Common myeloid progenitor, CD34-positive (primary cell): ENCODE measurements around the gene RPL38.

ENCODE experiments used
- CTCF ChIA-PET: fragments of 350-600 bp; sonication (Branson Sonifier 250); formaldehyde crosslinking; loops from one replicate; lab custom pipeline; 2021; ENCODE audit warnings: antibody characterized with exemption; lab: Charles Lee
- POLR2A ChIA-PET: fragments of 350-600 bp; sonication (Branson Sonifier 250); formaldehyde crosslinking; loops from one replicate; lab custom pipeline; 2021; ENCODE audit warnings: antibody characterized with exemption; lab: Charles Lee
- DNase-seq, 3 donors: peaks; one replicate each; pipeline versions ENCODE4 v3.0.0 to v3.0.0-alpha.2; 2013
- H3K27ac ChIP-seq, 2 experiments: 1 replicate in 1 of 2; 2 replicates in 1 of 2; pipeline ENCODE4 v1.7.0; 2013; ENCODE audit warnings: inconsistent platforms in 2 of 2, low read length in 2 of 2, mild to moderate bottlenecking in 2 of 2, low read depth in 1 of 2, moderate library complexity in 1 of 2; ENCODE audit not compliant: severe bottlenecking in 2 of 2, insufficient read depth in 1 of 2, poor library complexity in 1 of 2
- H3K27me3 ChIP-seq, 5 experiments: replicated peaks in 2 of 5; 1 replicate in 3 of 5; 2 replicates in 2 of 5; pipeline versions ENCODE4 v1.6.1 to v1.7.0; 2013; ENCODE audit warnings: low read length in 4 of 5, mild to moderate bottlenecking in 2 of 5, moderate library complexity in 2 of 5, inconsistent platforms in 1 of 5; ENCODE audit not compliant: insufficient read depth in 5 of 5, control insufficient read depth in 4 of 5
- H3K36me3 ChIP-seq, 4 experiments: 1 replicate in 2 of 4; 2 replicates in 2 of 4; pipeline versions ENCODE4 v1.6.1 to v1.7.0; 2013; ENCODE audit warnings: low read length in 3 of 4, control low read depth in 1 of 4, mild to moderate bottlenecking in 1 of 4; ENCODE audit not compliant: control insufficient read depth in 4 of 4, insufficient read depth in 4 of 4
- H3K4me1 ChIP-seq, 4 experiments: 1 replicate in 3 of 4; 2 replicates in 1 of 4; pipeline versions ENCODE4 v1.6.1 to v1.7.1; 2013; ENCODE audit warnings: low read length in 3 of 4, mild to moderate bottlenecking in 3 of 4, control low read depth in 1 of 4, inconsistent platforms in 1 of 4, moderate library complexity in 1 of 4; ENCODE audit not compliant: control insufficient read depth in 4 of 4, insufficient read depth in 4 of 4; ENCODE audit errors: control extremely low read depth in 1 of 4
- H3K4me3 ChIP-seq, 7 experiments: 1 replicate in 4 of 7; 2 replicates in 3 of 7; pipeline versions ENCODE4 v1.5.1 to v1.7.0; 2013; ENCODE audit warnings: mild to moderate bottlenecking in 7 of 7, low read length in 6 of 7, moderate library complexity in 6 of 7, inconsistent platforms in 2 of 7, low read depth in 2 of 7, control low read depth in 1 of 7; ENCODE audit not compliant: insufficient read depth in 4 of 7, control insufficient read depth in 1 of 7; ENCODE audit errors: extremely low read depth in 1 of 7
- H3K9me3 ChIP-seq, 5 experiments: 1 replicate in 4 of 5; 2 replicates in 1 of 5; pipeline versions ENCODE4 v1.6.1 to v1.7.1; 2013; ENCODE audit warnings: low read length in 4 of 5, mild to moderate bottlenecking in 2 of 5, inconsistent platforms in 1 of 5, low read depth in 1 of 5, moderate library complexity in 1 of 5; ENCODE audit not compliant: control insufficient read depth in 4 of 5, insufficient read depth in 2 of 5; ENCODE audit errors: control extremely low read depth in 1 of 5
- WGBS: methylation state at CpG from one replicate; pipeline ENCODE4 v1.1.5; 2013; ENCODE audit not compliant: insufficient coverage; 5-methylcytosine and 5-hydroxymethylcytosine counted together

The RPL38 gene

GRCh38 chr17:74237321-74237720 lies 33.8 kb downstream of the RPL38 start:
- CTCF ChIA-PET = interaction anchor here (1.2 to 1.4 kb wide), 3 partner anchors 8 to 26 kb away, joined by 3 to 4 read pairs (median 3); no protein-coding TSS in a partner anchor
- Histone ChIP-seq H3K9me3 (no peaks in the 10 kb centered on the region), H3K27ac (no peak overlapping the region), H3K4me3 (no peak overlapping the region), H3K36me3 (no peaks in the 10 kb centered on the region), H3K27me3 (no peaks in the 10 kb centered on the region), H3K4me1 (peaks cover 0 to 16% (median 14%) of the 10 kb centered on the region in 4 experiments)
- no peak for DNase-seq
- POLR2A ChIA-PET = interaction anchor here (0.6 kb wide), 1 partner anchor 23 kb away, joined by 3 read pairs; no protein-coding TSS in a partner anchor
- 98% methylated on average over 12 of the region's 12 CpGs for WGBS

- no peak overlapping the region for H3K27ac ChIP-seq
- no peak overlapping the region for H3K4me3 ChIP-seq
- H3K9me3 ChIP-seq = no peaks in the 10 kb centered on the region
- H3K4me1 ChIP-seq = peaks cover 0 to 13% (median 10%) of the 10 kb centered on the region in 4 experiments
- no peaks in the 10 kb centered on the region for H3K36me3 ChIP-seq
- H3K27me3 ChIP-seq = no peaks in the 10 kb centered on the region
- ChIA-PET POLR2A (no interaction called here), CTCF (interaction anchor here (0.7 kb wide), 1 partner anchor 20 kb away, joined by 3 read pairs; no protein-coding TSS in a partner anchor)
- DNase-seq = no peak
- WGBS = 93% methylated on average over 10 of the region's 10 CpGs
These were observed 35.7 kb downstream of the RPL38 start for GRCh38 chr17:74239172-74239571.

- no peak for DNase-seq
These were observed 37.2 kb downstream of the RPL38 start for GRCh38 chr17:74240618-74241205.

GRCh38 chr17:74241431-74241830 lies 38.0 kb downstream of the RPL38 start:
- 100% methylated on average over 6 of the region's 10 CpGs for WGBS
- CTCF ChIA-PET = interaction anchor here (1.1 kb wide), 1 partner anchor 17 kb away, joined by 4 read pairs; no protein-coding TSS in a partner anchor
- Histone ChIP-seq H3K4me1 (peaks cover 0 to 13% (median 4%) of the 10 kb centered on the region in 4 experiments), H3K36me3 (no peaks in the 10 kb centered on the region), H3K4me3 (no peak overlapping the region), H3K9me3 (no peaks in the 10 kb centered on the region), H3K27ac (no peak overlapping the region), H3K27me3 (no peaks in the 10 kb centered on the region)
- POLR2A ChIA-PET = no interaction called here
- DNase-seq = no peak

More at GRCh38 chr17:74240618-74241205, 37.2 kb downstream of the RPL38 start:
- Histone ChIP-seq H3K4me3 (no peak overlapping the region), H3K27me3 (no peaks in the 10 kb centered on the region), H3K36me3 (no peaks in the 10 kb centered on the region), H3K27ac (no peak overlapping the region), H3K9me3 (no peaks in the 10 kb centered on the region), H3K4me1 (peaks cover 0 to 6% (median under 1%) of the 10 kb centered on the region in 4 experiments)
- POLR2A ChIA-PET = no interaction called here
- 98% methylated on average over 9 of the region's 11 CpGs for WGBS
- CTCF ChIA-PET = interaction anchor here (0.7 to 1.3 kb wide), 3 partner anchors 18 to 117 kb away, joined by 3 to 4 read pairs (median 3); no protein-coding TSS in a partner anchor

GRCh38 chr17:74241847-74242246 lies 38.4 kb downstream of the RPL38 start:
- Histone ChIP-seq H3K36me3 (no peaks in the 10 kb centered on the region), H3K4me3 (no peak overlapping the region), H3K27me3 (no peaks in the 10 kb centered on the region), H3K27ac (no peak overlapping the region), H3K4me1 (peaks cover 0 to 13% (median 4%) of the 10 kb centered on the region in 4 experiments), H3K9me3 (no peaks in the 10 kb centered on the region)
- 100% methylated on average over 1 of the region's 2 CpGs for WGBS
- no peak for DNase-seq
- CTCF ChIA-PET = interaction anchor here (1.1 kb wide), 1 partner anchor 17 kb away, joined by 4 read pairs; no protein-coding TSS in a partner anchor
- POLR2A ChIA-PET = no interaction called here

GRCh38 chr17:74243013-74243755 lies 39.7 kb downstream of the RPL38 start:
- CTCF ChIA-PET = interaction anchor here (0.6 kb wide), 1 partner anchor 9 kb away, joined by 3 read pairs; no protein-coding TSS in a partner anchor

More at GRCh38 chr17:74243013-74243755, 39.7 kb downstream of the RPL38 start:
- H3K9me3 ChIP-seq = no peaks in the 10 kb centered on the region
- POLR2A ChIA-PET = interaction anchor here (0.6 kb wide), 1 partner anchor 610 kb away, joined by 3 read pairs; no protein-coding TSS in a partner anchor
- H3K4me3 ChIP-seq = no peak overlapping the region
- H3K36me3 ChIP-seq = no peaks in the 10 kb centered on the region
- DNase-seq = no peak
- H3K27me3 ChIP-seq = no peaks in the 10 kb centered on the region
- no peak overlapping the region for H3K27ac ChIP-seq
- 97% methylated on average over 13 of the region's 13 CpGs for WGBS
- H3K4me1 ChIP-seq = peaks cover 0 to 13% (median 4%) of the 10 kb centered on the region in 4 experiments
